IMR-90 (cell line): Measurements from ENCODE around the gene SELENOM. TPM values are rescaled to one million over a fixed set of nuclear protein-coding genes. Genes with fewer than 3 reads are reported as not detected.

Experiments
- ATAC-seq: fragments of 200-7000 bp; cut with Tn5 transposase; 2 replicates; pipeline ENCODE4 v1.9.1; 2020; ENCODE audit warnings: low read depth, mild to moderate bottlenecking, moderate library complexity
- BruUV-seq: library from RNA; stranded (reverse); fragments of 400-500 nt; replicated peaks from 2 replicates; lab custom pipeline; 2021; lab: Mats Ljungman, UMichigan
- CTCF ChIA-PET: fragments of 300-600 bp; formaldehyde crosslinking; extraction: SDS; loops from one replicate; lab custom pipeline; 2021; ENCODE audit warnings: antibody characterized with exemption; lab: Yijun Ruan, JAX
- POLR2A ChIA-PET: fragments of 300-600 bp; sonication (Branson Sonifier 250); formaldehyde crosslinking; loops from one replicate; lab custom pipeline; 2022; ENCODE audit warnings: antibody characterized with exemption; ENCODE audit not compliant: unreplicated experiment; lab: Charles Lee
- DNase-seq: peaks from one replicate; pipeline ENCODE4 v3.0.0; 2013
- H2AFZ ChIP-seq: replicated peaks from 2 replicates; pipeline ENCODE3; 2013; ENCODE audit warnings: low read length, mild to moderate bottlenecking; ENCODE audit not compliant: poor library complexity
- H2AK5ac ChIP-seq: 2 replicates; pipeline ENCODE4 v1.6.1; 2013; ENCODE audit warnings: low read depth, low read length, inconsistent platforms
- H2AK9ac ChIP-seq: replicated peaks from 2 replicates; pipeline ENCODE3; 2013; ENCODE audit warnings: mild to moderate bottlenecking, low read depth, low read length, moderate library complexity; ENCODE audit not compliant: poor library complexity
- H2BK120ac ChIP-seq: 2 replicates; pipeline ENCODE4 v1.6.1; 2013; ENCODE audit warnings: low read depth, low read length, inconsistent platforms
- H2BK15ac ChIP-seq: 3 replicates; pipeline ENCODE4 v1.6.1; 2013; ENCODE audit warnings: low read depth, low read length, inconsistent platforms
- H2BK20ac ChIP-seq: 2 replicates; pipeline ENCODE4 v1.6.1; 2013; ENCODE audit warnings: low read depth, mild to moderate bottlenecking, inconsistent platforms, low read length, moderate library complexity
- H2BK5ac ChIP-seq: 2 replicates; pipeline ENCODE4 v1.6.1; 2013; ENCODE audit warnings: mild to moderate bottlenecking, low read depth, low read length, inconsistent platforms; ENCODE audit not compliant: poor library complexity, severe bottlenecking
- H3K14ac ChIP-seq: replicated peaks from 2 replicates; pipeline ENCODE4 v1.6.1; 2013; ENCODE audit warnings: low read depth, low read length, inconsistent platforms
- H3K18ac ChIP-seq: 2 replicates; pipeline ENCODE4 v1.6.1; 2013; ENCODE audit warnings: low read depth, low read length, control low read depth
- H3K23ac ChIP-seq: 2 replicates; pipeline ENCODE4 v1.6.1; 2013; ENCODE audit warnings: low read depth, low read length, inconsistent platforms
- H3K27ac ChIP-seq: 2 replicates; pipeline ENCODE4 v1.5.1; 2013; ENCODE audit warnings: mild to moderate bottlenecking, control low read depth, low read length; ENCODE audit not compliant: insufficient read depth
- H3K27me3 ChIP-seq: 2 replicates; pipeline ENCODE4 v1.6.1; 2013; ENCODE audit warnings: low read length; ENCODE audit not compliant: control insufficient read depth, insufficient read depth
- H3K36me3 ChIP-seq: 2 replicates; pipeline ENCODE4 v1.6.1; 2013; ENCODE audit warnings: low read length, mixed read lengths; ENCODE audit not compliant: control insufficient read depth, insufficient read depth
- H3K4ac ChIP-seq: 2 replicates; pipeline ENCODE4 v1.6.1; 2013; ENCODE audit warnings: low read depth, low read length, inconsistent platforms
- H3K4me1 ChIP-seq: 2 replicates; pipeline ENCODE4 v1.6.1; 2013; ENCODE audit warnings: low read length, mixed read lengths; ENCODE audit not compliant: control insufficient read depth, insufficient read depth
- H3K4me2 ChIP-seq: 2 replicates; pipeline ENCODE4 v1.6.1; 2013; ENCODE audit warnings: low read depth, mild to moderate bottlenecking, control low read depth, low read length, moderate library complexity
- H3K4me3 ChIP-seq: 2 replicates; pipeline ENCODE4 v1.5.1; 2013; ENCODE audit warnings: low read depth, mild to moderate bottlenecking, control low read depth, low read length, moderate library complexity; ENCODE audit not compliant: insufficient read depth
- H3K56ac ChIP-seq: 2 replicates; pipeline ENCODE4 v1.6.1; 2013; ENCODE audit warnings: low read length, inconsistent platforms; ENCODE audit not compliant: insufficient read depth; ENCODE audit errors: extremely low read depth
- H3K79me1 ChIP-seq, 2 experiments: 2 replicates each; pipeline ENCODE4 v1.6.1; 2013; ENCODE audit warnings: low read length in 2 of 2, inconsistent platforms in 1 of 2, low read depth in 1 of 2
- H3K9ac ChIP-seq: 2 replicates; pipeline ENCODE4 v1.6.1; 2013; ENCODE audit warnings: low read depth, low read length, control low read depth
- H3K9me1 ChIP-seq: 2 replicates; pipeline ENCODE4 v1.6.1; 2013; ENCODE audit warnings: low read length, inconsistent platforms; ENCODE audit not compliant: insufficient read depth
- H3K9me3 ChIP-seq: 2 replicates; pipeline ENCODE4 v1.6.1; 2013; ENCODE audit warnings: low read length; ENCODE audit not compliant: control insufficient read depth, insufficient read depth
- H4K20me1 ChIP-seq: 2 replicates; pipeline ENCODE4 v1.6.1; 2013; ENCODE audit warnings: low read length, inconsistent platforms; ENCODE audit not compliant: insufficient read depth
- H4K5ac ChIP-seq: 2 replicates; pipeline ENCODE4 v1.6.1; 2013; ENCODE audit warnings: mild to moderate bottlenecking, low read depth, low read length, control low read depth
- H4K8ac ChIP-seq, 2 experiments: 2 replicates each; pipeline ENCODE4 v1.6.1; 2013; ENCODE audit warnings: low read depth in 2 of 2, low read length in 2 of 2, control low read depth in 1 of 2, inconsistent platforms in 1 of 2
- H4K91ac ChIP-seq: 2 replicates; pipeline ENCODE4 v1.6.1; 2013; ENCODE audit warnings: low read depth, low read length, inconsistent platforms; ENCODE audit not compliant: insufficient read depth
- BHLHE40 ChIP-seq: fragments of 150-350 bp; IDR thresholded peaks from 2 replicates; pipeline ENCODE4 v1.6.1; 2016; ENCODE audit warnings: mild to moderate bottlenecking, low read depth, low read length
- CEBPB ChIP-seq: IDR thresholded peaks from 2 replicates; pipeline ENCODE4 v1.6.1; 2012; ENCODE audit warnings: low read depth, low read length, improper control_type of control experiment
- CHD1 ChIP-seq: IDR thresholded peaks from 2 replicates; pipeline ENCODE4 v1.6.1; 2012; ENCODE audit warnings: low read depth, low read length, improper control_type of control experiment
- CTCF ChIP-seq: conservative IDR thresholded peaks from 2 replicates; pipeline ENCODE4 v1.5.1; 2012; ENCODE audit warnings: mild to moderate bottlenecking, low read depth, low read length, improper control_type of control experiment
- ELK1 ChIP-seq: fragments of 150-350 bp; IDR thresholded peaks from 2 replicates; pipeline ENCODE4 v1.6.1; 2016; ENCODE audit warnings: low read depth, mild to moderate bottlenecking, low read length, moderate library complexity, borderline replicate concordance
- FOS ChIP-seq: fragments of 150-350 bp; IDR thresholded peaks from 2 replicates; pipeline ENCODE4 v1.6.1; 2016; ENCODE audit warnings: low read depth, low read length
- MAFK ChIP-seq: IDR thresholded peaks from 2 replicates; pipeline ENCODE4 v1.6.1; 2012; ENCODE audit warnings: low read depth, low read length, improper control_type of control experiment
- MAZ ChIP-seq: IDR thresholded peaks from 2 replicates; pipeline ENCODE4 v1.6.1; 2012; ENCODE audit warnings: low read depth, mild to moderate bottlenecking, low read length, improper control_type of control experiment, moderate library complexity, borderline replicate concordance
- MXI1 ChIP-seq: IDR thresholded peaks from 2 replicates; pipeline ENCODE4 v1.6.1; 2012; ENCODE audit warnings: low read depth, mild to moderate bottlenecking, low read length, moderate library complexity, borderline replicate concordance
- NFE2L2 ChIP-seq: fragments of 150-350 bp; IDR thresholded peaks from 2 replicates; pipeline ENCODE4 v1.6.1; 2016; ENCODE audit warnings: low read depth, mild to moderate bottlenecking, low read length
- POLR2A ChIP-seq: IDR thresholded peaks from 2 replicates; pipeline ENCODE4 v1.6.1; 2012; ENCODE audit warnings: mild to moderate bottlenecking, low read depth, low read length
- RAD21 ChIP-seq: IDR thresholded peaks from 2 replicates; pipeline ENCODE4 v1.6.1; 2012; ENCODE audit warnings: low read length, improper control_type of control experiment
- RCOR1 ChIP-seq: IDR thresholded peaks from 2 replicates; pipeline ENCODE4 v1.6.1; 2012; ENCODE audit warnings: mild to moderate bottlenecking, low read length, improper control_type of control experiment; ENCODE audit not compliant: insufficient replicate concordance
- RFX5 ChIP-seq: IDR thresholded peaks from 2 replicates; pipeline ENCODE4 v1.8.0; 2012; ENCODE audit warnings: low read depth, mild to moderate bottlenecking, low read length, moderate library complexity
- SMC3 ChIP-seq: fragments of 150-350 bp; IDR thresholded peaks from 2 replicates; pipeline ENCODE4 v1.6.1; 2016; ENCODE audit warnings: low read depth, mild to moderate bottlenecking, antibody characterized with exemption, low read length, moderate library complexity
- USF2 ChIP-seq: fragments of 150-350 bp; IDR thresholded peaks from 2 replicates; pipeline ENCODE4 v1.6.1; 2017; ENCODE audit warnings: mild to moderate bottlenecking, antibody characterized with exemption, low read length, low read depth
- WGBS, 2 experiments: methylation state at CpG; one replicate each; pipeline versions ENCODE4 v1.1.5 to v1.1.7; 2013; ENCODE audit warnings: missing lambda C conversion rate in 2 of 2; ENCODE audit not compliant: insufficient read length in 1 of 2; ENCODE audit errors: extremely low coverage in 2 of 2; 5-methylcytosine and 5-hydroxymethylcytosine counted together
- dilution Hi-C: fragments of 300-500 bp; cut with HindIII; formaldehyde crosslinking; loops from one replicate; pipeline ENCODE4 v1.14.3; 2018; ENCODE audit warnings: low sequenced_read_pairs; ENCODE audit not compliant: unreplicated experiment
- in situ Hi-C: fragments of 300-500 bp; cut with MboI; formaldehyde crosslinking; loops from 3 replicates; pipeline ENCODE4 v1.14.3; 2019; ENCODE audit warnings: low sequenced_read_pairs, inconsistent platforms, mixed read lengths
- intact Hi-C: fragments of 100-400 bp; cut with micrococcal nuclease; formaldehyde crosslinking; loops from 2 replicates; pipeline ENCODE4 v1.10.0; 2022
- polyA plus RNA-seq, 3 experiments: library from polyadenylated mRNA; depleted of rRNA; stranded (reverse); fragments of >200 nt; gene quantifications; 2 replicates each; pipeline ENCODE4 v1.2.3, GENCODE V29; 2012; ENCODE audit warnings: low replicate concordance in 1 of 3
- total RNA-seq: library from RNA; depleted of rRNA; stranded (reverse); fragments of >200 nt; gene quantifications from 2 replicates; pipeline ENCODE4 v1.2.3, GENCODE V29; 2012

Gene SELENOM
- total and polyA plus RNA-seq, 2 of the 4 experiments (the other 2 are of a cell fraction), result 46.2 to 270 TPM

- Histone ChIP-seq H2BK20ac (no peak overlapping the region), H2BK120ac (no peak overlapping the region), H3K56ac (no peak overlapping the region), H2BK15ac (no peak overlapping the region), H3K27ac (no peak overlapping the region), H3K4me3 (no peak overlapping the region), H3K9me3 (no peaks in the 10 kb centered on the region), H3K23ac (no peak overlapping the region), H3K18ac (no peak overlapping the region), H4K8ac (no peak overlapping the region), H3K4me2 (no peak overlapping the region), H3K9ac (no peak overlapping the region), H3K4me1 (peaks cover 20% of the 10 kb centered on the region), H2AK5ac (no peak overlapping the region), H2AK9ac (no peak overlapping the region), H3K27me3 (no peaks in the 10 kb centered on the region), H3K4ac (no peak overlapping the region), H3K9me1 (peaks cover 10% of the 10 kb centered on the region), H2AFZ (no peak overlapping the region), H3K79me1 (peaks cover 45 to 85% of the 10 kb centered on the region in 2 experiments), H3K14ac (no peak overlapping the region), H3K36me3 (peaks cover 65% of the 10 kb centered on the region), H4K5ac (no peak overlapping the region), H4K91ac (no peak overlapping the region), H4K20me1 (peaks cover 22% of the 10 kb centered on the region), H2BK5ac (no peak overlapping the region)
- dilution Hi-C loops (no loop called here), in situ Hi-C loops (loop anchor here (5.0 kb wide), 1 partner anchor 140 kb away; no protein-coding TSS in a partner anchor), intact Hi-C loops (no loop called here)
- TF ChIP-seq SMC3, result no peak
- no peak for TF ChIP-seq MAZ
- TF ChIP-seq MAFK, result no peak
- TF ChIP-seq USF2, result no peak
- no peak for TF ChIP-seq RCOR1
- no peak for TF ChIP-seq CHD1
- TF ChIP-seq CTCF, result no peak
- TF ChIP-seq RFX5, result no peak
- TF ChIP-seq CEBPB, result no peak
- no peak for TF ChIP-seq ELK1
- no peak for TF ChIP-seq RAD21
- no peak for TF ChIP-seq NFE2L2
- TF ChIP-seq POLR2A, result no peak
- no peak for TF ChIP-seq BHLHE40
- TF ChIP-seq FOS, result no peak
- no peak for TF ChIP-seq MXI1
- ChIA-PET CTCF (no interaction called here), POLR2A (no interaction called here)
- no TSS peak for BruUV-seq
- no peak for ATAC-seq
- 93% methylated on average over 12 of the region's 21 CpGs; no CpG with 5 or more reads in 1 of the 2 experiments for WGBS, 2 experiments
- DNase-seq, result no peak
These were observed 19.6 kb downstream of the SELENOM start for GRCh38 chr22:31087744-31088215.
